ENCODE data around the gene GLI2.

- TF ChIP-seq EZH2 (IDR thresholded peaks at IDR 0.05) (no peak), FOXP2 (optimal IDR thresholded peaks at IDR 0.05; ENCODE audit: control extremely low read depth, extremely low read length, insufficient read depth) (no peak)
Observed at GRCh38 chr2:120731175-120731574, 4.5 kb upstream of the GLI2 start.
